Thoracic aorta (tissue), 2 donors: ENCODE measurements around the gene NKX1-1. TPM values are rescaled to one million over a fixed set of nuclear protein-coding genes. Genes with fewer than 3 reads are reported as not detected.
"Not testable (repeated sequence)": the region's sequence is repeated elsewhere in the genome, so short reads cannot be mapped to it uniquely, and the experiment has no call there.

Experiments
- ATAC-seq: fragments of 150-250 bp; one replicate; pipeline ENCODE4 v1.8.0; 2017; ENCODE audit warnings: low read depth; ENCODE audit not compliant: insufficient number of reproducible peaks, low FRiP score
- DNase-seq: peaks from one replicate; pipeline ENCODE4 v3.0.0-alpha.2; 2020; ENCODE audit warnings: low spot score
- H3K27ac ChIP-seq, 2 donors: fragments of 200-600 bp; sonication (generic); 1 replicate in 1 of 2; 2 replicates in 1 of 2; pipeline ENCODE4 v1.5.1; 2016; ENCODE audit warnings: mild to moderate bottlenecking in 2 of 2, moderate library complexity in 2 of 2
- H3K27me3 ChIP-seq: fragments of 200-600 bp; sonication (generic); replicated peaks from 2 replicates; pipeline ENCODE4 v1.6.0; 2016; ENCODE audit warnings: mild to moderate bottlenecking; ENCODE audit not compliant: insufficient read depth
- H3K36me3 ChIP-seq: fragments of 200-600 bp; sonication (generic); one replicate; pipeline ENCODE4 v1.5.1; 2016
- H3K4me1 ChIP-seq, 2 donors: fragments of 200-600 bp; sonication (generic); 1 replicate in 1 of 2; 2 replicates in 1 of 2; pipeline versions ENCODE4 v1.5.1 to v1.6.0; 2016; ENCODE audit warnings: low read depth in 2 of 2, mild to moderate bottlenecking in 1 of 2; ENCODE audit not compliant: control insufficient read depth in 1 of 2
- H3K4me3 ChIP-seq: fragments of 200-600 bp; sonication (generic); 2 replicates; pipeline ENCODE4 v1.5.1; 2016; ENCODE audit warnings: mild to moderate bottlenecking
- H3K9me3 ChIP-seq: fragments of 200-600 bp; sonication (generic); 2 replicates; pipeline ENCODE4 v1.5.1; 2016
- total RNA-seq, 2 donors: library from RNA; depleted of rRNA; stranded (reverse); fragments of >200 nt; gene quantifications; one replicate each; pipeline versions ENCODE4 v1.1.0 to v1.2.3, GENCODE V29; 2016
- TF ChIP-seq, protein P1 (sequence below): fragments of 200-600 bp; sonication (generic); IDR thresholded peaks from one replicate; pipeline ENCODE4 v1.5.1; 2019; ENCODE audit warnings: antibody characterized with exemption

NKX1-1 gene
- total RNA-seq, 2 donors from 2014 or later, result not detected

DNA sequence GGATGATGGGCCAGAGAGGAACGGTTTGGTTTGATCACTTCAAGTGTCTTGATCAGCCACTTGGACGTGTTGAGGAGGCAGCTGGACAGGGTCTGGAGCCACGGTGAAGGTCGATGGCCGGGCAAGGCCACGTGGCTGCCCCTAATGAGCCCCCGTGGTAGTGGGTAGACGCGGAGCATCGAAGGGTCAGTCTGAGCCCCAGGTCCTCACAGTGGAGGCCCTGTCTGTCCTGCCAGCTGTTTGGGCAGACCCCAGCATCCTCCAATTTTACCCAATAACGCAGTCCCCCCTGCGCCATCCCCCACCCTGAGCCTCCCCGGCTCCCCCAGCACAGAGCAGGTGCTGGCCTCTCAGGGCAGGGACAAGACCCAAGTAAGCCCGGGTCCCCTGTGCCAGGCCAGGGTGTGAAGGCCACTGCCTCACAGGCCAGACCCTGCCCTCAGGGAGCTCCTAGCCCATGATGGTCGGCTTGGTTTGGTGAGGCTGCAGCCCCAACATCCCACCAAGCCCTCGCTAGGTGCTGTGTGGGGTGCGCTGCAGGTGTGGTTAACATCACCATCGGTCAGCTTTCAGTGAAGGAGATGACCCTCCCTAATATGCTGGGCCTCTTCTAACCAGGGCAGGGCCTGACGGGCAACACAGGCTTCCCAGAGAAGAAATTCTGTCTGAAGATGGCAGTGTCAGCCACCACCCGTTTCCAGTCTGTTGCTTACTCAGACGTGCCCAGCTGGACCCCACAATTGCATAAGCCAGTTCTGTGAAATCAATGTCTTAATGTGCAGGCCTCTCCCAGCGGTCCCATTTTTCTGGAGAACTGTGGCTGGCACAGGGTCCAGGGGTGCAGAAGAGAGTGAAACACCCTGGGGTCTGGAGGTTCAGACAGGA, 40.5 kb upstream of the NKX1-1 start:
- no peaks in the 10 kb centered on the region for H3K27me3 ChIP-seq
- H3K4me1 ChIP-seq, result no peaks in the 10 kb centered on the region
- TF ChIP-seq, protein P1, sequence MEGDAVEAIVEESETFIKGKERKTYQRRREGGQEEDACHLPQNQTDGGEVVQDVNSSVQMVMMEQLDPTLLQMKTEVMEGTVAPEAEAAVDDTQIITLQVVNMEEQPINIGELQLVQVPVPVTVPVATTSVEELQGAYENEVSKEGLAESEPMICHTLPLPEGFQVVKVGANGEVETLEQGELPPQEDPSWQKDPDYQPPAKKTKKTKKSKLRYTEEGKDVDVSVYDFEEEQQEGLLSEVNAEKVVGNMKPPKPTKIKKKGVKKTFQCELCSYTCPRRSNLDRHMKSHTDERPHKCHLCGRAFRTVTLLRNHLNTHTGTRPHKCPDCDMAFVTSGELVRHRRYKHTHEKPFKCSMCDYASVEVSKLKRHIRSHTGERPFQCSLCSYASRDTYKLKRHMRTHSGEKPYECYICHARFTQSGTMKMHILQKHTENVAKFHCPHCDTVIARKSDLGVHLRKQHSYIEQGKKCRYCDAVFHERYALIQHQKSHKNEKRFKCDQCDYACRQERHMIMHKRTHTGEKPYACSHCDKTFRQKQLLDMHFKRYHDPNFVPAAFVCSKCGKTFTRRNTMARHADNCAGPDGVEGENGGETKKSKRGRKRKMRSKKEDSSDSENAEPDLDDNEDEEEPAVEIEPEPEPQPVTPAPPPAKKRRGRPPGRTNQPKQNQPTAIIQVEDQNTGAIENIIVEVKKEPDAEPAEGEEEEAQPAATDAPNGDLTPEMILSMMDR, result no peak
- H3K9me3 ChIP-seq, result no peaks in the 10 kb centered on the region
- no peaks in the 10 kb centered on the region for H3K36me3 ChIP-seq
- no peak overlapping the region for H3K27ac ChIP-seq
- ATAC-seq, result no peak
- H3K4me3 ChIP-seq, result no peak overlapping the region
- DNase-seq, result no peak

DNA sequence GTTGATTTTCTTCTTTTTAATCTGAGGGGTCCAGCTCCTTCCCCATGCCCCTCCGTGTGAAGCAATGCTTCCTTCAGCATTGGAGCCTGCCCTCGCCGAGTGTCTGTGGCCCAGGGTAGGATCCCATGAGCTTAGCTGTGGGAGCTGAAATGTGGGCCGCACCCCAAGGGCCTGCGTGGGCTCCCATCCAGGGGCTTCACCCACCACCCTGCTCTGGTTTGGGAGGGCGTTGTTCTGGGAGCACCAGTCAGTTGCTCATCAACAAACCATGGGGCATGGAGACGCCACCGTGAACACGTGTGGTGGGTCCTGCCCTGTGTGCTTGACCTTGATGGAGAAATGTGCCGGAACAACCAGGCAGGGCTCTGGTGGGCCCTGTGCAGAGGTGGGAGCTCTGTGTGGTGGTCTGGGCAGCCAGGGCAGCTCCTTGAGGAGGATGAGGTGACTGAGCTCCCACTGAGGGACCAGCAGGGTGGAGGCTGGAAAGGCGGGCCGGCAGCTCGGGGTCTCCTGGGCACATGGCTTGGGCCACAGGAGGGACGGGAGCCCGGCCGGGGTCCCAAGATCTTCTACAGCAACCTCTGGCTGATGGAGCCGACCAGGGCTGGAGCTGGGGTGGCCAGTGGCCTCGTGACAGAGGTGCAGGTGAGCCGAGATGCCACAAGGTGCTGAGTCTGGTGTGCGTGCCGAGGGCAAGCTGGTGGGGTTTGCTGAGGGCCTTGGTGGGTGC, 39.6 kb upstream of the NKX1-1 start:
- DNase-seq (no peak), ATAC-seq (no peak)
- Histone ChIP-seq H3K27ac (no peak overlapping the region), H3K4me1 (no peaks in the 10 kb centered on the region), H3K4me3 (no peak overlapping the region), H3K9me3 (no peaks in the 10 kb centered on the region), H3K36me3 (no peaks in the 10 kb centered on the region), H3K27me3 (no peaks in the 10 kb centered on the region)
- TF ChIP-seq, protein P1, result no peak

DNA sequence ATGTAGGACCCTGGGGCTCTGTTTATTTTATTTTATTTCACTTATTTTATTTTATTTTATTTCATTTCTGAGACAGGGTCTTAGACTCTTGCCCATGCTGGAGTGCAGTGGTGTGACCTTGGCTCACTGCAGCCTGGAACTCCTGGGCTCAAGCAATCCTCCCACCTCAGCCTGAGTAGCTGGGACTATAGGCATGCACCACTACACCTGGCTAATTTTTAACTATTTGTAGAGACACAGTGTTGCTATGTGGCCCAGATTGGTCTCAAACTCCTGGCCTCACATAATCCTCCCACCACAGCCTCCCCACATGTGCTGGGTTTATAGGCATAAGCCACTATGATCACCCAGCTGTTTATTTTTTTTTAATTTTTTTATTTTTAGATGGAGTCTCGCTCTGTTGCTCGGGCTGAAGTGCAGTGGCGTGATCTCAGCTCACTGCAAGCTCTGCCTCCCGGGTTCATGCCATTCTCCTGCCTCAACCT, 37.5 kb upstream of the NKX1-1 start:
- not testable (repeated sequence) for H3K4me1 ChIP-seq, H3K36me3 ChIP-seq, H3K9me3 ChIP-seq, H3K27me3 ChIP-seq, ATAC-seq, DNase-seq, H3K27ac ChIP-seq, H3K4me3 ChIP-seq

DNA sequence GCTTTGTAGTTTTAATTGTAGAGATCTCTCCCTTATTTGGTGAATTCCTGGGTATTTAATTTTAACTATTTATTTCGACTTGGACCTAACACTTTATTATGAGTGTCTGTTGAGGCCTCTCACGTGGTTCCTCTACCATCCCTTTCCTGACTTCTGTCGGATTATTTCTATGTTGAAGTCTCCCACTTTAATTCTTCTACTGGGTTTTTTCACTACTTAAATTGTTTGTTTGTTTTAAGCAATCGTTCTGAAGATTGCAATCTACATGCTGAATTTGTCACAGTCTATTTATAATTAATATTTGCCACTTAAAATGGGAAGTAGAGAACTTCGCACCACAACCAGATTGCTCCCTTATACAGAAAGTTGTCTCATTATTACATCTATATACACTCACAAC, 20.8 kb upstream of the NKX1-1 start:
- Histone ChIP-seq H3K9me3 (no peaks in the 10 kb centered on the region), H3K4me1 (no peaks in the 10 kb centered on the region), H3K27me3 (no peaks in the 10 kb centered on the region), H3K36me3 (no peaks in the 10 kb centered on the region), H3K27ac (no peak overlapping the region), H3K4me3 (no peak overlapping the region)
- TF ChIP-seq, protein P1, result no peak
- DNase-seq, result no peak
- ATAC-seq, result no peak

DNA sequence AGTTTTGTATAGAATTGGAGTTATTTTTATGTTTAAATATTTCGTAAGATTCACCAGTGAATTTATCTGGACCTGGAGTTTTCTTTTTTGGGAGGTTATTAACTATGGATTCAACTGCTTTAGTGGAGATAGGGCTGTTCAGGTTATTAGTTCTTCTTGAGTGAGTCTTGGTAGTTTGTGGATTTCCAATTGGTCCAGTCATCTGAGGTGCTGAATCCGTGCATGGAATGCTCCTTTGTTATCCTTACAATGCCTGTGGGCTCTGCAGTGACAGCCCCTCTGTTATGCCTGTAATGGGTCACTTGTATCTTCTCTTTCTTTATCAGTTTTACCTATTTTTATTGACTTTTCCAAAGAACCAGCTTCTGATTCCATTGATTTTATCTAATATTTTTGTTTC, 15.4 kb upstream of the NKX1-1 start:
- no peaks in the 10 kb centered on the region for H3K36me3 ChIP-seq
- no peaks in the 10 kb centered on the region for H3K9me3 ChIP-seq
- no peak for ATAC-seq
- no peak overlapping the region for H3K27ac ChIP-seq
- no peaks in the 10 kb centered on the region for H3K27me3 ChIP-seq
- no peak overlapping the region for H3K4me3 ChIP-seq
- no peaks in the 10 kb centered on the region for H3K4me1 ChIP-seq
- no peak for DNase-seq
- TF ChIP-seq, protein P1, result no peak
